GM12865 (cell line): ENCODE measurements around the gene LRRN2.

Experiments used
- DNase-seq: peaks from one replicate; pipeline ENCODE4 v3.0.0; 2010; ENCODE audit warnings: low read depth
- H3K4me3 ChIP-seq: 2 replicates; pipeline ENCODE4 v1.5.1; 2011; ENCODE audit warnings: mild to moderate bottlenecking, low read depth, low read length, control low read depth
- TF ChIP-seq, protein P1 (sequence below): IDR thresholded peaks from 2 replicates; pipeline ENCODE4 v1.5.1; 2011; ENCODE audit warnings: low read length, control low read depth, low read depth, inconsistent platforms; ENCODE audit not compliant: insufficient read depth; ENCODE audit errors: missing control alignments

Gene LRRN2

DNA sequence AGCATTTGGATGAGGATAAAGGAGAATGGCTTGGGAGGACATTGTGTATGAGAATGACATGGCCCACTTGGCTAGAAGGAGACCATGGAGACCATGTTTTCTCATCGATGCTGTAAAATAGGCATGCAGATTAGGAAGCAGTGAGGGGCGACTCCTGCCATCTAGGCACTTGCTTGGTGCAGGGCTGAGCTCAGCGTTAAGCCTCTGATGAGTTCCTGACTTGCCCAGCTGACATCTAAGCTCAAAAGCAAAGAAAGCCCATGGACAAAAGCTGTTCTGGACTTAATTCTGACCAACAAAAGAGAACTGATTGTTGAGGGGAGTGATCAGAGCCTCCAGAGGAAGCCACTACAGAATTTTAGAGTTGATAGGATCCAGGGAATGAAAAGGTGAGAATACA is 74.5 kb downstream of the LRRN2 start:
- H3K4me3 ChIP-seq, result no peak overlapping the region
- no peak for DNase-seq
- TF ChIP-seq, protein P1, sequence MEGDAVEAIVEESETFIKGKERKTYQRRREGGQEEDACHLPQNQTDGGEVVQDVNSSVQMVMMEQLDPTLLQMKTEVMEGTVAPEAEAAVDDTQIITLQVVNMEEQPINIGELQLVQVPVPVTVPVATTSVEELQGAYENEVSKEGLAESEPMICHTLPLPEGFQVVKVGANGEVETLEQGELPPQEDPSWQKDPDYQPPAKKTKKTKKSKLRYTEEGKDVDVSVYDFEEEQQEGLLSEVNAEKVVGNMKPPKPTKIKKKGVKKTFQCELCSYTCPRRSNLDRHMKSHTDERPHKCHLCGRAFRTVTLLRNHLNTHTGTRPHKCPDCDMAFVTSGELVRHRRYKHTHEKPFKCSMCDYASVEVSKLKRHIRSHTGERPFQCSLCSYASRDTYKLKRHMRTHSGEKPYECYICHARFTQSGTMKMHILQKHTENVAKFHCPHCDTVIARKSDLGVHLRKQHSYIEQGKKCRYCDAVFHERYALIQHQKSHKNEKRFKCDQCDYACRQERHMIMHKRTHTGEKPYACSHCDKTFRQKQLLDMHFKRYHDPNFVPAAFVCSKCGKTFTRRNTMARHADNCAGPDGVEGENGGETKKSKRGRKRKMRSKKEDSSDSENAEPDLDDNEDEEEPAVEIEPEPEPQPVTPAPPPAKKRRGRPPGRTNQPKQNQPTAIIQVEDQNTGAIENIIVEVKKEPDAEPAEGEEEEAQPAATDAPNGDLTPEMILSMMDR, result no peak

DNA sequence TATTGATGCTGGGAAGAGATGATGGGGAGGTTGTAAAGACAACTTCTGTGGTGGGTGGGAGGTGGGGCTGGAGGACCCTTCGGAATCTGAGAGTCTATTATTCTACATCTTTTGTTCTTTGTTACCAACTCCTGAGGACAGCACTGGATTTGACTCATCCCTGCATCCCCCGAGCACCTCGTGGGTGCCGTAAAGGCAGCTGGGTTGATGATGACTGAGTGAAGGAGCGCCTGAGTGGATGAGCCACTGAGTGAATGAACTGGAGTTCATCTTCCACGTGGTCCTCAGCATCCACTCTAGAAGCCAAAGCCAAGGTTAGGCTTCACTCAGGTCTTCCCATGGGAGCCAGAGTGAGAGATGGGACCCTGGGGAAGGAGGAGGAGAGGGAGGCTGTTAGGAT is 77.6 kb downstream of the LRRN2 start:
- TF ChIP-seq, protein P1, result no peak
- no peak overlapping the region for H3K4me3 ChIP-seq
- no peak for DNase-seq

DNA sequence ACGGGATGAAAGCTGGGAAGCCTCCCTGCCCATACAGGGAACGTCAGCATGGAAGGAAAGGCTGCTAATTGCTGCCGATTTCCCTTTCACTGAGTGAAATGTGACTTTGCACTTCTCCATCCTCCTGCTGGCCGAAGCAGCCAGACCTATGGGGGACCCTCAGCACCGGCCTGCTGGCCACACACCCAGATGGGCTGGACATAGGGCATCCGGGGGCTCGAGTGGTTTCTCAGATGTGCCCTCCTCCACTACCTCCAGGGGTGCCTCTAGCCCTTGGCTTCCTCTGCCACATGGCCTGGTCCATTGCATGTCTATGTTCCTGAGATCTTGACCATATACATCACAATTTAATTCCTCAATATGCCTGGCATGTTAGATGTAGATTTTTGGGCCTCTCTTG is 79.7 kb downstream of the LRRN2 start:
- no peak for DNase-seq
- H3K4me3 ChIP-seq, result no peak overlapping the region
- TF ChIP-seq, protein P1, result no peak

DNA sequence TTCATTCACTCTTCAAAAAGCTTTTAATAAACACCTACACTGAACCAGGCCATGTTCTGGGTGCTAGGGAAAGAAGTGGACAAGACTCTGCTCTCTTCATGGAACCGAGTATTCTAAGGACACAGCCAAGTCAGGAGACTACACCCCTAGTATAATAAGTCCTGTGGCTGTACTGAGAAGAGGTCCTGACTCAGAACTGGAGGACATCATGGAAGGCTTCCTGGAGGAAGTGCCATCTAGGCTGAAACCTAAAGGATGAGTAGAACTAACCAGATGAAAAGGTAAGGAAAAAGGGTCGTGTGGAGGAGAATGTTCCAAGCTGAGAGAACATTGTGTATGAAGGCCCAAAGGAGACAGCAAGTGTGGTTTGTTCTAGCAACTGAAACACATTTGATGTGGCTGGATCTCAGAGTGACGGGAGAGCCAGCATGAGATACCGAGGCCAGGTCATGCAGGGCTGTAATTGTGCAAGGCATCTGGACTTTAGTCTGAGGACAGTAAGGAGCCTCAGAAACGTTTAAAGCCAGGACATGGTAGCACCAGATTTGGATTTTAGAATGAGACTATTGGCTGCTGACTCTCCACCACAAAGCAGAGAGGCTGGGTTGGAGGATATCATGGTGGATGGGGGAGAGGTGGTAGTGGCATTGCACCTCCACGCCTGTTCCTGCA is 82.5 kb downstream of the LRRN2 start:
- H3K4me3 ChIP-seq, result no peak overlapping the region
- DNase-seq, result no peak
- TF ChIP-seq, protein P1, result no peak

DNA sequence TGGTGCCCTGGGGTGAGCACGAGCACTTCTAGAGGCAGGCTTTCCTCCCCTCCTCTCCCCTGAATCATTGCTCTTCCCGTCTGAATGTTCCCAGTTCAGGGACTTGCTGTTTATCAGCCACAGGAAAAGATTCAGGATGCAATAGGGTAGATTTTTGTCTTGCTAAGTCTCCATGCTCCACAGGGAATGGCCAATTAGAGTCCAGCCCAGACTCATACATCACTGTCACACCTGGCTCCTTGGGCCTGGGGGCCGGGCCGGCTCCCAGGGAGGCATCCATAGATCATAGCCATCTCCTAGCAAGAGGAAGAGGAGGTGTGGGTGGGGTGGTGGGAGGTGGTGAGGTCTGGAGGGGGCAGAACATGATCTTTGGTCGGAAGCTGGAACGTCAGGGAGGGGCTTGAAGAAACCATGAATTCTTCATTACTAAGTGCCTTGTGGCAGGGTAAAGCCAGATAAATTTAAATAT is 83.4 kb downstream of the LRRN2 start:
- TF ChIP-seq, protein P1, result no peak
- H3K4me3 ChIP-seq, result no peak overlapping the region
- no peak for DNase-seq

DNA sequence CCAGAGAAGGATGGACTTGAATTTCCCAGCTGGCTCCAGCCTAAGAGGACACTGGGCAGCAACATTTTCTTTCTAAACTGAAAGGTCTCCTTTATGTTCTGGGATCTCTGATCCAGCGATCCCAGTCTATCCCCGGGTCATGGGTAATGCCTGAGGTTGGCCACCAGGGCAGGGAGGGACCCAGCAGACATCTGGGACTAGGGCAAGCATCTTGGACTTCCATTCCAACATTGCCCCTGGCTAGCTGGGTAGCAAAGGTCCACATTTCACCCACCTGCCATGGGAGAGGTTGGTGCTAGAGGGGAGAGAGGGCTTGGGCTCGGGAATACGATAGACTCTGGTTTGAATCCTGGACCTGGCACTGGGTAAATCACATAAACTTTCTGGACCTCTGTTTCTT is 84.6 kb downstream of the LRRN2 start:
- no peak for DNase-seq
- H3K4me3 ChIP-seq, result no peak overlapping the region
- TF ChIP-seq, protein P1, result peak; percentile 26

DNA sequence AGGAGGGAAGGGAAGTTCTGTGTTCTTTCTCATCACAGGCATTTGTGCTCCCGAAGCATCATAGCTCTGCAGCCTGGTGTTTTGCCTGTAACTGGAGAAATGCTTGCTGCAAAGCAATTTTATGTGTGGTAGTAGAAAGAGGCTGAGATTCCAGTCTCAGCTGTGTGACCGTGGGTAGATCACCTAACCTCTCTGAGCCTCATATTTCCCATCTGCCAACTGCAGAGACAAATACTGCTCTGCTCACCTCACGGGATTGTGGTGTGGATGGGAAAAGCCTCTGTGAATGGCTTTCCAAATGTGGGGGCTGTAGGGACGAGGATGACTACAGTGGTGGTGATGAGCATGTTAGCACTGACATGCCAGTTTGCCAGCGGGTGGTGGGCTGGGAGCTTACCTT is 85.3 kb downstream of the LRRN2 start:
- TF ChIP-seq, protein P1, result no peak
- no peak overlapping the region for H3K4me3 ChIP-seq
- no peak for DNase-seq
